Activated T-helper 9 cell treated with anti-CD3 and anti-CD28 coated beads, Interleukin-2, amount 50 U/mL, for 16 hours (primary cell): ENCODE results near the gene TRIM66.

Experiments
- DNase-seq: peaks from one replicate; pipeline ENCODE4 v3.0.0-alpha.2; 2020; ENCODE audit warnings: low read depth

The TRIM66 gene

DNA sequence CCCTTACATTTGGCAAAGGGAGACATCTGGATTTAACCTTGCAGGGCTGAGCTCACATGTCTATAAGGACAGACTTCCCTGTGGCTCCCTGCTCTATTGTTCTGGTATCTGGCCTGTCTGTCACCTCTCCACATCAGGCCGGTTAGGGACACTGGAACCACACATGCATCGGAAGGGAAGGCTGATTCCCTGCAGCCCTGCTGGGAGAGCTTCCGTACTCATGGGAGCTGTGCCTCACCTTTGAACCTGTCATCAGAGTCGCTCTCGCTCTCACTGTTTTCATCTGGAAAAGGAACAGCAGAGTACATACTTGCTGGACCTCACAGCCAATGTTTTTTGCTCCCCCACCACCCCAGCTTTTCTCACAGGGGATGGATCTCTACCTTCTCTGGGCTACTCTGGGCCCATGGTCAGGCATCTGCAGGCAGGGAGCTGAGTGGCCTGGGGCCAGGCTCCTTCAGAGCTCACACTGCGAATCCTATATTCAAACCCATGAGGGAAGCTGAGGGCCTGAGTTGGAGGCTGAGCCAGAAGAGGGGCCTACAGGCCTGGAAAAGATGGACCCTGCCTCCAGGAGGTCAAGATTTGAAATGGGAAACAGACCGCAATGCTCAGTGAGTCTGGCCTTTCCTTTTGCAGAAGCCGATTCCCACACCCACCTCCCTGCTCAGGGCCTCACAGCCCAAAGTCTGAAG is 31.4 kb upstream of the TRIM66 start:
- DNase-seq: no peak

DNA sequence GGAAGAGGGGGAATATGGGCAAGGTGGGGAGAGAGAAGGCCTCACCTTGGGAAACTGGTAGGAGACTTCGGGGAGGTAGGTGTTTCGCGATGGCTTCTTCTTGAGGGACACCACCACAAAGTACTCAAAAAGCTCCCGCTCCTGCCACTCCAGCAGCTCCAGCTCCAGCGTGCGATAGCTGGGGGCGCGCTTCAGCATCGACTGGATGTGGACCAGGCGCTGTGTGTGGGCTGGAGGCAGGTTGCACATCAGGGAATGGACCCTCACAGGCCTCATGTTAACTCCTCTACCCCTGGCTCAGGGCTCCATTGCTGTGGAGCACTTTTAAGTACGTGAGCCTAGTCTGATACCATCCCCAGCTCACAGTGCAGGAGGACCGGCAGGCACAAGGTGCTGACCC is 30.0 kb upstream of the TRIM66 start:
- no peak for DNase-seq

DNA sequence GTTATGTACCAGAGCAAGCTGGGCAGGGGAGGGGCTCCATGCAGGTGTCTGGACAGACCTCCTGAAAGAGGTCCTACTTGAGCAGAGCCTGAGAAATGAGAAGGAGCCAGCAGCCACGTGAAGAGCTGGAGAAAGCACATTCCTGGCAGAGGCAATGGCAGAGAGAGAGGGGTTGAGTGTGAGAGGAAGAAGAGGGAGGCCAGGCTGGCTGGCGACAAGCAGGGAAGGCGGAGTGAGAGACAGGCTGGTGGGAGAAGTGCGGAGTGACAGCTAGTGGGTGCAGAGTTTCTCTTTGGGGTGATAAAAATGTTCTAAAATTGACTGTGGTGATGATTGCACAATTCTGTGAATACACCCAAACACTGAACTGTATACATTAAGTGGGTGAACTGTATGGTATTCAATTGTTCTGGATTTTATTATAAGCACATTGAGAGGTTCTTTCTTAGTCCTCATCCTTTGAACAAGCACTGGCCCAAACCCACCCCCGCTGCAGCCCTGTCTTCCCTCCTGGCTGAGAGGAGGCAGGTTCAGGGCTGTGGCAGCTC is 29.5 kb upstream of the TRIM66 start:
- DNase-seq: no peak

DNA sequence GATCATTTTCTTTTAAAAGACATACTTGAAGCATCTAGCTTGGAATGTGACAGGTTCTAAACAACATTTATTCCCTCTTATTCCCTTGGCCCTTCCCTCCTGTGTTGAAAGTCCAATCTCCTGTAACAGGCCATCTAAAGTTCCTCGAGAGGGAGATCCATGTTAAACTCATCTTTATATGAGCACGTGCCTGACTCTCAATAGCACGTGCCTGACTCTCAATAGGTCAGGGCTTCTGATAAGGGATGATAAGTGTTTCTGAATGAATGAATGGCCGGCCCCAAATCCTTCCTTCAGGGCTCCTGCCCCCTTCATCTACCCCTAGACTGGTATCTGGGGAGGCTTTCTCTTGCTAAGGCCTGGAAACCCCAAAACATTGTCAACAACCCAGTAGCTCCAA is 27.3 kb upstream of the TRIM66 start:
- DNase-seq: no peak

DNA sequence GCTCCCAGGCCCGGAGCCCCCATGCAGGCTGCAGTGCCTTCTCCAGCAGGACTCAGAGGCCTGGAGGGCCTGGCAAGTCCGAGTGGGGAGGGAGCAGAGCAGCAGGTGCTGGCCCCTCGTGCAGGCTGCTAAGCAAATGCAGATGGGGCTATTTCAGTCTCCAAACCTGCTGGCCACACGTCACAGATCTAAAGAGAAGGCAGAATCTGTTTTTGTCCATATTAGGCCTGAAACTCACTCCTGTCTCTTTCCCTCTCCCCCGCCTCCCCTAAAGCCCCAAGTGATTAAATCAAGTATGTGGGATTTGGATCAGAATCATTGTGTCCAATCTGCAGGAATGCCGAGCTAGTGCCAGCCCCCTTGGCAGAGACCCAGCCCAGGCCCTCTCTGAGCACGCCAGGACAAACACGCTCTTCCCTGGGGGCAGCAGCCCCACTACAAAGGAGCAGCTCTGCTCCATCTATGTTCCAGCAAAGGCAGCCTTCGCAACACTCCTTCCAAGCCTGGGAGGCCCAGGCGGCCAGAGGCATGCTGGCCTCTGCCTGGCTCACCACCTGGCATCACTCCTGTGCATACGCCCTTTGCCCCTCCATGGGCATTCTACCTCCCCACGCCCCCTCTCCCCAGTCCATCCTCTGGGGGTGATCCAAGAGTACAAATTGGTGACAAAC is 26.7 kb upstream of the TRIM66 start:
- no peak for DNase-seq

DNA sequence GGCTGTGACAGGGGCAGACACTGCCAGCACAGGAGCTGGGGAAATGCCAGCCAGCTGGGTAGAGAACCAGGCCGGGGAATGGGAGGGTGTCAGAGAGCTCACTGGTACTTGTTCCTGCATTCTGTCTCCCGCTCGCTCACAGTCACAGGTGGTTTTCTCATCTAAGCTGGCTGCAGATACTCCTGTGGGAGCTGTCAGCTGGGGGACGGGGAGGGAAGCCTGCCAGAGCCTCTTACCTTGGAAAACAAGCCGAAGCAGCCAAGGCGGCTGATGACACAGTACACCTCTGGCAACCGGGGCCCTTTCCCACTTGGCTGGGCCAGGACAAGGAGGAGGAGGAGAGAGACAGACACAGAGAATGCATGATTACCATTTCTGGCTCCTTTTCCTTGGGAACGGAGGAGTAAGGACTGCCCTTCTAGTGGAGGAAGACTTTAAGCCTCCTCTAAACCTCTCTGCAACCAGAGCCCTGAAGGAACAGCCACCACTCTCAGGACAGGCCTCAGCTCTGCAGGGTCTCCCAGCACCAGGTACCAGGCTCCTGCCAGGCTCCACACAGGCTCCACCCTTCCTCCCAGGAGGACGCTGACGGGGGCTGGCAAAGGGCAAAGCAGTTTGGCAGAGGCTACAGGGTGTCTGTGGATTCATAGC is 25.2 kb upstream of the TRIM66 start:
- DNase-seq: no peak

DNA sequence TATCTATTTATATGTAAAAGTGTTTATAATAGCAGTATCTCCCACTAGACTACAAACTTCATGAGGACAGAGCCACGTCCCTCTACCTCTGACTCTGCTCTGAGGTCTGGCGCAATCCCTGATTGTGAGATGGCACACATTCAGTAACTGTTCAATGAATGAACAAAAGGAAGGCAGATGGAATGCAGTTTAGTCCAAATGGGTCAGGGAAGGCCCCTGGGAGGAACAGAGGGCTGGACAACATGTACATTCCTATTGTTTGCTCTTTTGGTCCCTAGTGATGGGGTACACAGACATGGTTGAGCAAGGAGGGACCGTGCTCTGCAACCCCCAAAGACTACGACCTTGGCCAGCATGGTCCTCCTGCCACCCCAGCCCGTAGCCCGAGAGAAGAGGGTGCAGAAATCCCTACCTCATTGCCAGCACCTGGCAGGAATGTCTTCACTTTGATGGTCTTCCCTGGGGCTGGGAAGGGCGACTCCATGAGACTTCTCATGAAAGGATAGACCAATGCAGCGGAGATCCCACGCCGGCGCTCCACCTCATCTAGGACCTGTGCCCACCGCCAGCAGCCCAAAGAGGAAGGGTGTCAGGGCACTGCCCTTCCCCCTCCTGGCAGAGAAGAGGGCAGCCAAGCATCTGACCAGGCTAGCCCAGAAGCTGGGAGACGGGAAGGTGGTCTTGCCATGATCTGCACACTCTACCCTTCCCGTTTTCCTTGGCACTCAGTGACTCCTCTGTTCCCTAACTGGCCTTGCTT is 24.4 kb upstream of the TRIM66 start:
- DNase-seq: no peak

DNA sequence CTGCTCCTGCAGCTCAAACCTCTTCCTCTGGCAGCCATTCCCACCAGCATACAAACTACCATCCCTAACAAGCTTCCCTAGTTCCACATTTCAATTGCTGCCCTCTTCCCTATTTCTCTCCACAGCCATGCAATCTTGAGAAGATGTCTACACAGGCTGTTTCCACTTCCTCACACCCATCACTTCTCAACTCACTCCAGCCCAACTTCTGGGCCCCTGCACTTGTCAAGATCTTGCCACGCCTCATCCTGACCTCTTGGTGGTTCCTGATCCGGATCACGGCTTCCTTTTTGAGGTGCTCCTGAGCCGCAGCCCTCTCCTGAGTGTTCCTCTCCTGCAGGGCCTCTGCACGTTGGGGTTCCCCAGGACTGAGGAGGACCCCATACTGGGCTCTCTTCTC is 22.7 kb upstream of the TRIM66 start:
- no peak for DNase-seq

DNA sequence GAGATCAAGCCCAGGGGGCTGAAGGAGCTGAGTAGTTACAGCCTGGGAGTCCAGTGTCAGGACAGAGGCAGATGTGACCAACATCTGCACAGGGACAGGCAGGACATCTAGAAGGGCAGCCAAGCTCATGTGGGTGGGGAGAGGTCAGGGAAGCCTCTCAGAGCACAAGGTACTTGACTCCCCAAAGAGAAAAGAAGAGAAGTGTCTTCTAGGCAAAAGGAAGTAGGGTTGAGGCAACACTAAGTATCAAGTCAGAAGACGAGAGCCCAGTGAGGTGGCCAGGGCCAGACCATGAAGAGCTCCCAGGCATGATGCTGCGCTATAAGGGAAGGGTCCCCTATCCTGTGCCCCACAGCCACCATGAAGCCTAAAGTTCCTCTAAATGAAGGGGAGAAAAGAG is 21.7 kb upstream of the TRIM66 start:
- DNase-seq: no peak

DNA sequence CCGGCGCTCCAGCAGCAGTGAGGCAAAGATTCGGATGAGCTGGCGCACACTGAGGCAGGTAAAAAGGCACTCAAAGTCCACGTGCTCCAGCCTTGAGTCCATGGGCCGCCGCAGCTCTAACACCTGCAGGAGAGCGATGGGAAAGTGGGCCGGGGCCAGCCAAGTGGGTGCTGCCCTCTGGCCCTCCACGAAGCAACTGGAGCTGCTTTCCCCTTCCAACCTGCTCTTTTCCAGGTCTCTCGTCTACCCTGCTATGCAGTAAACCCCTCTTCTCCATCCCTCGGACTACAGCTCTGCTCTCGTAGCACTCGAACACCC is 20.1 kb upstream of the TRIM66 start:
- DNase-seq: no peak

DNA sequence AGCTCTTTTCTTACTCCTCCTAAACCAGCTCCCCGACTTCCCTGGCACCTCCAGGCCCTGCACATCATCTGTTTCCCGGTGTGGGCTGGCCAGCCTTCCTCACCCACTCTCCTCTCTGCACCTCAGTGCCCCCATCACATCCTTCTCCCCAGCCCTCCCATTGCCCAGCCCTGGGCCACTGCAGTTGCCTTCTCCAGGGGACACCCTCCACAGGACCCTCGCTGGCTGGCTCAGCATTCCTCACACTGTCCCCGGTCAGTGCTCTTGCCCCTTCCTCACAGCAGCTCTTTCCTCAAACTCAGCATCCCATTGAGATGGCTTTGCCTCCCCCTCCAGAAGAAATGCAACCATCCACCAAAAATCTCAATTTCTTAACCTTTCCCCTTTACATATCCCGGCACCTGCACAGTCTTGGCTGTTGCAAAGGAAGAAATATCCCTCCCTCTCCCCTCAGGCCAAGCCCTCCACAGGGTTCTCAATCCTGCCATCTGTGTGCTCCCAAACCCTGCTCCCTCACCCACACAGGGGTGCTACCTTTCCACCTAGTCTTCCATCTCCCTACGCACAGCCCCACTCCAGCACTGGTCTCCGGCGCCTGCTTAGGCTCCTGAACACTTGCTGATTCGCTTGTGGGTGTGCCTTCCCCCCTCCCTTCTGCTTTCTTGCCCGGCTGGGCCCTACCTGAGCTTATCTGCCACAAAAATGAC is 19.6 kb upstream of the TRIM66 start:
- DNase-seq: no peak

DNA sequence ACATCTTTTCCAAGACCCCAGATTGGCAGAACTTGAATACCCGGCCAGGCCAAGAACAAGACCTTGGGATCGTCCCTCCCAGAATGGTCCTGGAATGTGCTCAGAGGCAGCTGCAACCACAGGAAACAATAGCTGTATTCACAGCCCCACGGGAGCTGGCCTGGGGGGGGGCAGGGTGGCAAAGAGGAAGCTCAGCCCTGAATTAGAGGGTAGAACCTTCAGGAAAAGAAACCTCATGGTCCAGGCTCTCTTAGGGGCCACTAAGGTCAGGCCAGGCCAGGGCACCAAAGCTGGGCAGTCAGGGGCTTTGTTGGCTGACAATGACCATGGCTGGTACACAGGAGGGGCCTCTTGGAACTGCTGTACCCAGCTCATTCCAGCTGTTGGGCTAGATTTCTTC is 17.4 kb upstream of the TRIM66 start:
- no peak for DNase-seq

DNA sequence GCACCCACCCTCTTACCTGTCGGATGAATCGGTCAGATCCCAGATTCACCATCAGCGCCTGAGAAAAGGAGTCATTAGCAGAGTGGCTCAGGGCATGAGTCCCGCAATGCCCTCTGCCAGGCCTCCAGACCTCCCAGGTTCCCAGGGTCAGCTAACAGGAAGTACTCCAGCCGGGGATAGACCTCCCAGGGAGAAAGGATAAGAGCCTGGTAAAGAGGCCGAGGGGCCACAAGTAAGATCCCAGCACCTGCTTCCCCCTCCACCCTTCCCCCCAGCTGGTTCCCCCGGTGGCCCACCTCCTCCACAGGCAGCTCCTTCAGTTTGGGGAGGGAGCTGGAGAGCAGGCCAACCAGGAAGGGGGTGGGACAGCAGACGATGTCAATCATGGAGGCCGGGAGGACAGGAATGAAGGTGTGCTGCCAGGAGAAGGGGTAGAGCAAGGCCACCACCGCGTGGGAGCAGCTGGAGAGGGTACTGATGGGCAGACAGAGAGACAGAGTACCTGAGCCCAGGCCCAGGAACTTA is 16.5 kb upstream of the TRIM66 start:
- no peak for DNase-seq

DNA sequence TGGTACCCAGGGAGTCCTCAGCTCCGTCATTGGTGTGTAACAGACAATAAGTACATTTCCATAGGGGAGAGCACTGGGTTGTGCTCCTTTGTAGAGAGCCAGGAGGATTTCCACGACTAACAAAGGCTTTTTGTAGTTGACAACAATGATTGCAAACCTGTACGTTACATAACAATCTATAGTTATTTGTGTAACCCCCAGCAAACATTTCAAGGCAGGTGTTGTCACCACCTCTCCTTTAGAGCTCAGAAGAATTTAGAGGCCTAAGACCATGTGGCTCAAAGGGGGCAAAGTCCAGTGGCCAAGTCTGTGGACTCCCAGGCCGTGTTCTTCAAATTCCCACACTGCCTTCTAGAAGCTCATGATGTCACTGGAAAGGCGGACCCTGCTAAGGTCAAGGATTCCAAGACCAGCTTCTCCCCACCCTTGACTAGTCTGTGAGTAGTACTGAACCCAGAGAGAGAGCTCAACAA is 15.9 kb upstream of the TRIM66 start:
- no peak for DNase-seq

DNA sequence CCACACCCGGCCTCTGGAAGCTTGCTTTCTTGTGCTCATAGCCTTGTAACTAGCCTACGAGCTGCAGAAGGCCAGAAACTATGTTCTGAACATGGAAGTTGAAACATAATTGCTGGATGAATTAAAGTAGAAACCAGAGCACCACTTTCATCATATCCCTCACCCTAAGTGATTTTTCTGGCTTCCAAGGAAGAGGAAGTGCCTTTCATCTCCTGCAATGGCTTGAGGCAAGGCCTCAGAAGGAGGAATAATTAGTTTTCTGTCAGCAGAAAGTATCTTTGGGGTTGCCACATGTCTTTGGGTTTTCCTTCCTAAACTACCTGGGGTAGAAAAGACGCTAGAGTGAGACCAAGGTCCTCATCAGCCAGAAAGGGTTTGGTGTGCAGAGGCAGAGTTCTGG is 14.6 kb upstream of the TRIM66 start:
- DNase-seq: no peak

DNA sequence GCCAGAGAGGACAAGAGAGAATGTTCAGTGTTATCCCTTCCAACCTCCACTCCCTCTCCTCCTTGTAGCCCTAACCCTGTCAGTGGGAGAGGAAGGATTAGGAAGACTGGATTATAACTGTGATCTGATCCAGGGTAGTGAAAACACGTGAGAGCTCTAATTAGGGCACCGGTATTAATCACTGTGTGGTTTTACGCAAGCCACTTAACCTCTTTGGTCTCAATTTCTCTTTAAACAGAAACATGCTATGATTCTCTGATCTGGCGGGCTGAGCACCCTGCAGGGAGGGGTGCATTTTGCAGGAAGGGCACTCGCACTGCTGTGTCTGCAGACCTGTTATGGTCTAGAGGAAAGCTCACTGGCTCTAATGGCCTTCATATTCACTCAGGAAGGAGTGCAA is 11.7 kb upstream of the TRIM66 start:
- no peak for DNase-seq

DNA sequence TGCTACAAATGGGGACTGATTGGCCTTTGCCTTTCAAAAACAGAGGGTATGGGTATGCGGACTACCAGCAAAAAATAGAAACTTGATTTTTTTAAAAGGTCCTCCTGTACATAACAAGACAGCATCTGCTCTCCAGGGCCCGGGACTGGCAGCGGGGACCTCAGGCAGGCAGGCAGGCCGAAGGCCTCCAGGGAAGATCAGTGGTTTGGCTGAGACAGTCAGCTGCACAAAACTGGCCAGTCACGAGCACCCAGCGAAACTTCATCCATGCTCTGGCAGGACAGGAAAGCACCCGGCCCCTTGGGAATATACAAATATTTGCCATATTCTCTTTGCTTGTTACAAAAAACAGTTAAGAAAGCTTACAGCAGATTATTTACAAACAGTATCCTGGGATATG is 11.1 kb upstream of the TRIM66 start:
- no peak for DNase-seq

DNA sequence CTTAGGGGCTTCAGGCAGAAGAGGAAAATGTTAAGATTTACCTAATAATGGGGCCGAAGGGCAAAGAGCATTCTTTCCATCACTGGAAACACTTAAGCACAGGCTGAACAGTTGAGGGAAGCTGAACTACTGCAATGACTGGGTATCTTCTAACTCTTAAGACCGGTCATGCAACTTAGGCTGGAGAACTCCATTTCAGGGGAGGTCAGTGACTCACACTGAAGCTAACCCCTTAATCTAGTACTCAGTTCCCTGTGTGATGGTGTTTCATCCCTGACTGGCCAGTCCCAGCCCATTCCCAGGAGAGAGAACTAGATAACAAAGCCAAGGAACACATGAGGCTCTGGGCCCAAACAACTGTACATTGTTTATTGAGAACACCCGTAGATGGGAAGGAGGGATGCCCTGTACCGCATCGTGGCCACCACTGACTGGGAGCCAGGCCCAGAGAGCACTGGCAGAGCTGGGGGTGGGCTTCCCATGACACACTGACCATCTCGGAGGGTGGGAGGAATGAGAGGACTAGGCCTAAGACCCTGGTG is 10.6 kb upstream of the TRIM66 start:
- no peak for DNase-seq

DNA sequence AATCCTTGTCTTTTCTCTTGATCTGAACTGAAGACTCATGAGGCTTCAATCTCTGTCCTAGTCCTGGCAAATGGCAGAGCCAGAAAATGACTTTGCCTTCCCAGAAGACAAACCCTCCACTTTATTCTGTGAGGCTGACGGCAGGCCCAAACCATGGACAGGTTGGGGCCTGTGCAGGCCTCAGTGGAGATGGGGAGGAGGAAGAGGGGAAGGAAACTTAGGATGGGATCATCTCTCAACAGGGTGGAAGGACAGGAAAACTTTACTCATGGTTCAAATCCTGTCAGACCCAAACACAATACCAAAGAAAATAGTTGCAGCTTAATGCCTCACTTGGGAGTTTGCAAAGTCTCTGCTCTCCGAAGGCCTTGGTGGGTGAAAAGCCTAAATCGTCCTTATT is 10.0 kb upstream of the TRIM66 start:
- DNase-seq: no peak

DNA sequence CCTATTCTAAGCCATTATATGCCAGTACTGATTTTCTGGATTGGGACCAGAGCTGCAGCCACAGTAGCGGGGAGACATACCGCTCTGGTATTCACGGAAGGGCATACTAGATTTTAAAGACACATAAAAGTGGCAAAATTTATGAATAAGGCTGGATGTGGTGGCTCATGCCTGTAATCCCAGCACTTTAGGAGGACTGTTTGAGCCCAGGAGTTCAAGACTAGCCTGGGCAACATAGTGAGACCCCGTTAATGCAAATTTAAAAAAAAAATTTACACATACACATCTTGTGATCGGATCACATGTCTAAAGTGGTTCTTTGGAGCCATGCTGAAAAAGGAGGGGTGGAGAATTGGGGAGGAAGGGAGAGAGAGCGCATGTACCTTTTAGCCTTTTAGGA is 9.1 kb upstream of the TRIM66 start:
- DNase-seq: no peak
